Right cardiac atrium (tissue), 5 donors: ENCODE data around the gene KCTD5. TPM values are rescaled to one million over a fixed set of nuclear protein-coding genes. Genes with fewer than 3 reads are reported as not detected.
A peak's percentile ranks its signal among the peaks of the same experiment; 100 is the strongest.

Experiments used
- ATAC-seq, 2 donors: fragments of 200-7000 bp; cut with Tn5 transposase; one replicate each; pipeline versions ENCODE4 v1.8.0 to v1.9.1; 2020; ENCODE audit warnings: moderate library complexity in 2 of 2, mild to moderate bottlenecking in 1 of 2
- DNase-seq, 3 donors: peaks; one replicate each; pipeline ENCODE4 v3.0.0-alpha.2; 2020
- H3K27ac ChIP-seq: one replicate; pipeline ENCODE4 v1.5.1; 2013; ENCODE audit warnings: mild to moderate bottlenecking, low read length, control low read depth, moderate library complexity
- H3K27me3 ChIP-seq: one replicate; pipeline ENCODE4 v1.6.1; 2013; ENCODE audit not compliant: control insufficient read depth, insufficient read depth
- H3K4me1 ChIP-seq: one replicate; pipeline ENCODE4 v1.6.1; 2013; ENCODE audit warnings: low read length; ENCODE audit not compliant: control insufficient read depth, insufficient read depth
- H3K4me3 ChIP-seq: one replicate; pipeline ENCODE4 v1.5.1; 2013; ENCODE audit warnings: low read length, control low read depth
- H3K9me3 ChIP-seq: one replicate; pipeline ENCODE4 v1.6.1; 2013; ENCODE audit warnings: low read length; ENCODE audit not compliant: control insufficient read depth
- WGBS: extraction: QIAGEN DNeasy Blood & Tissue Kit; methylation state at CpG from one replicate; pipeline ENCODE4 v1.1.7; 2013; 5-methylcytosine and 5-hydroxymethylcytosine counted together
- intact Hi-C, 4 donors: fragments of 100-400 bp; cut with DNase I; formaldehyde crosslinking; loops; one replicate each; pipeline versions ENCODE4 v1.11.0 to v1.14.0; 2022 to 2023
- polyA plus RNA-seq: library from polyadenylated mRNA; stranded (reverse); fragments of 200-250 nt; gene quantifications from one replicate; pipeline ENCODE4 v1.2.3, GENCODE V29; 2013
- total RNA-seq, 4 donors: library from RNA; stranded (reverse); fragmentation: NEBNext Ultra II Directional; extraction: Animal tissue kit (Norgen Biotek cat#: 25700); gene quantifications; one replicate each; pipeline ENCODE4 v1.2.1, GENCODE V29; 2021
- donor health status: healthy with polysubstance abuse.
- donor health status: DM: no; HTN: yes; CAD: no.
- donor health status: DM: no; HTN: no; CAD: no.
- donor health status: DM: no; HTN: yes; CAD: no; lungs with severe emphysema.
- donor health status: DM: yes; HTN: yes; CAD: no.

Gene KCTD5
- total and polyA plus RNA-seq, 5 donors: 10.6 to 13.7 (median 11.7) TPM

DNA sequence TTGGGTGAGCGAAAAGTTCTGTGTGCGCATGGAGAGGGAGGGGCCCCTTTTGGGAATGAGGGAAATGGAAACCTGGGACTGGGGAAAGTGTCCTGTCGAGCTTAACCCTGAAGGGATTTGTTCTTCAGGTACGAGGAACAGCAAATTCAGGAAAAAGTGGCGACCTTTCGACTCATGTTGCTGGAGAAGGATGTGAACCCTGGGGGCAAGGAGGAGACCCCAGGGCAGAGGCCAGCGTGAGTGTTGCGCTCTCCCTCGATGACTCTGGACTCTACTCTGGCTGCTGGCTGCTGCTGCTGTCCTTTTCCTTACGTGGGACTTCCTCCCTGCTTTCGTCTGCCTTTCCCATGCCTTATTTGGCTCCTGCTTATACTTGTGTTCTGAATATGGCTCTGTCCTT is 75.0 kb downstream of the KCTD5 start:
- Histone ChIP-seq H3K4me3 (no peak overlapping the region), H3K27ac (no peak overlapping the region), H3K4me1 (peaks cover 17% of the 10 kb centered on the region), H3K9me3 (no peaks in the 10 kb centered on the region), H3K27me3 (no peaks in the 10 kb centered on the region)
- intact Hi-C loops: no loop called here
- ATAC-seq (no peak), DNase-seq (peak in 1 of 3 donors; percentile 16)
- WGBS: 68% methylated on average over 11 of the region's 11 CpGs

Other genes starting within 250 kb of the KCTD5 start
- 1 to 10 TPM in 2 of 4 donors, under 1 TPM in 2; 0.58 to 2.2 (median 1.2) TPM for gene TEDC2, start 222.4 kb upstream of the KCTD5 start, total RNA-seq
- gene TEDC2, start 222.4 kb upstream of the KCTD5 start, polyA plus RNA-seq: 1.5 TPM
- 1 to 10 TPM in 2 of 4 donors, under 1 TPM in 2; 0.50 to 1.8 (median 0.90) TPM for gene NTN3, start 211.2 kb upstream of the KCTD5 start, total RNA-seq
- gene NTN3, start 211.2 kb upstream of the KCTD5 start, polyA plus RNA-seq: 0.59 TPM
- gene TBC1D24, start 207.4 kb upstream of the KCTD5 start, total RNA-seq: 10 to 100 TPM; 11.6 to 15.5 (median 13.0) TPM
- gene TBC1D24, start 207.4 kb upstream of the KCTD5 start, polyA plus RNA-seq: 5.7 TPM
- gene ATP6V0C, start 168.6 kb upstream of the KCTD5 start, total RNA-seq: 100 to 1,000 TPM; 153 to 180 (median 179) TPM
- gene ATP6V0C, start 168.6 kb upstream of the KCTD5 start, polyA plus RNA-seq: 206 TPM
- 10 to 100 TPM; 10.6 to 16.5 (median 14.4) TPM for gene AMDHD2, start 162.2 kb upstream of the KCTD5 start, total RNA-seq
- 12.1 TPM for gene AMDHD2, start 162.2 kb upstream of the KCTD5 start, polyA plus RNA-seq
- gene CEMP1, start 151.1 kb upstream of the KCTD5 start, total RNA-seq: not detected
- 0.27 TPM for gene CEMP1, start 151.1 kb upstream of the KCTD5 start, polyA plus RNA-seq
- gene PDPK1, start 144.5 kb upstream of the KCTD5 start, total RNA-seq: 10 to 100 TPM; 35.7 to 44.9 (median 37.8) TPM
- gene PDPK1, start 144.5 kb upstream of the KCTD5 start, polyA plus RNA-seq: 18.0 TPM
- gene PRSS27, start 37.7 kb downstream of the KCTD5 start, total RNA-seq: under 1 TPM; 0.32 to 0.64 (median 0.37) TPM
- gene PRSS27, start 37.7 kb downstream of the KCTD5 start, polyA plus RNA-seq: 0.25 TPM
- gene SRRM2, start 70.1 kb downstream of the KCTD5 start, total RNA-seq: 100 to 1,000 TPM; 299 to 352 (median 320) TPM
- 402 TPM for gene SRRM2, start 70.1 kb downstream of the KCTD5 start, polyA plus RNA-seq
- 100 to 1,000 TPM; 235 to 320 (median 280) TPM for gene ELOB, start 94.8 kb downstream of the KCTD5 start, total RNA-seq
- 625 TPM for gene ELOB, start 94.8 kb downstream of the KCTD5 start, polyA plus RNA-seq
- gene PRSS33, start 105.0 kb downstream of the KCTD5 start, total RNA-seq: not detected
- not detected for gene PRSS33, start 105.0 kb downstream of the KCTD5 start, polyA plus RNA-seq
- gene PRSS41, start 115.9 kb downstream of the KCTD5 start, total RNA-seq: not detected
- gene PRSS41, start 115.9 kb downstream of the KCTD5 start, polyA plus RNA-seq: not detected
- gene PRSS21, start 134.7 kb downstream of the KCTD5 start, total RNA-seq: not detected
- not detected for gene PRSS21, start 134.7 kb downstream of the KCTD5 start, polyA plus RNA-seq
- under 1 TPM in 3 of 4 donors, not detected in 1; 0.35 to 0.64 (median 0.51) TPM for gene ZG16B, start 147.8 kb downstream of the KCTD5 start, total RNA-seq
- gene ZG16B, start 147.8 kb downstream of the KCTD5 start, polyA plus RNA-seq: not detected
- gene PRSS22, start 175.6 kb downstream of the KCTD5 start, total RNA-seq: not detected
- not detected for gene PRSS22, start 175.6 kb downstream of the KCTD5 start, polyA plus RNA-seq
- 10 to 100 TPM; 26.6 to 37.2 (median 29.1) TPM for gene FLYWCH2, start 200.7 kb downstream of the KCTD5 start, total RNA-seq
- gene FLYWCH2, start 200.7 kb downstream of the KCTD5 start, polyA plus RNA-seq: 44.3 TPM
- 10 to 100 TPM; 35.8 to 43.9 (median 36.4) TPM for gene FLYWCH1, start 229.4 kb downstream of the KCTD5 start, total RNA-seq
- 28.9 TPM for gene FLYWCH1, start 229.4 kb downstream of the KCTD5 start, polyA plus RNA-seq